Esophagus muscularis mucosa (tissue), 4 donors: ENCODE measurements around the gene SGK1.

Source experiments
- EP300 ChIP-seq: sonication (generic); formaldehyde crosslinking; IDR thresholded peaks from one replicate; pipeline ENCODE4 v1.6.1; 2017; ENCODE audit warnings: antibody characterized with exemption
- POLR2A ChIP-seq: fragments of 450-650 bp; IDR thresholded peaks from one replicate; pipeline ENCODE4 v1.6.1; 2017; ENCODE audit warnings: antibody characterized with exemption, moderate library complexity, mild to moderate bottlenecking, low read depth
- POLR2AphosphoS5 ChIP-seq, 2 donors: sonication (generic); formaldehyde crosslinking; IDR thresholded peaks; one replicate each; pipeline ENCODE4 v1.6.1; 2017; ENCODE audit warnings: antibody characterized with exemption in 2 of 2
- TF ChIP-seq, protein P1 (sequence below), 3 experiments: fragments of 200-600 bp in 2 of 3; fragments of 450-650 bp in 1 of 3; sonication (generic) in 2 of 3; IDR thresholded peaks; one replicate each; pipeline ENCODE4 v1.5.1; 2017 to 2019; ENCODE audit warnings: antibody characterized with exemption in 3 of 3, mild to moderate bottlenecking in 2 of 3, moderate library complexity in 1 of 3

DNA sequence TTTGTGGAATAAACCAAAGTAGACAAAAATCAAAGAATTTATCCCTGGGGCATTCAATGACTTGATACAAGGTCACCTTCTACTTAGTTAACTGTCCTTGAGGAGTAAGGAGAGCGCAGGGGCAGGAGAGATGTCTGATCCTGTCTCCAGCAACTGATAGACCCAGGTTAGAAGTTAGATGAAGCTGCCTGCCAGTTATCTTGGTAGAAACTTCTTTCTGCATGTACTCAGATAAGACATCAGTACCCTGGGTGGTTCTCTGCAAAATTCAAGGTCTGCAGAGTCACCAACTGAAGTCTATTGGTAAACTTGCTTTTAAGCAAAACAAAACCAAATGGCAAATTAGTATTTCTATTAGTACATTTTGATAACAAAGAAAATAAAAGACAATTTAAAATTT is 2.7 kb downstream of the SGK1 start:
- TF ChIP-seq, protein P1, sequence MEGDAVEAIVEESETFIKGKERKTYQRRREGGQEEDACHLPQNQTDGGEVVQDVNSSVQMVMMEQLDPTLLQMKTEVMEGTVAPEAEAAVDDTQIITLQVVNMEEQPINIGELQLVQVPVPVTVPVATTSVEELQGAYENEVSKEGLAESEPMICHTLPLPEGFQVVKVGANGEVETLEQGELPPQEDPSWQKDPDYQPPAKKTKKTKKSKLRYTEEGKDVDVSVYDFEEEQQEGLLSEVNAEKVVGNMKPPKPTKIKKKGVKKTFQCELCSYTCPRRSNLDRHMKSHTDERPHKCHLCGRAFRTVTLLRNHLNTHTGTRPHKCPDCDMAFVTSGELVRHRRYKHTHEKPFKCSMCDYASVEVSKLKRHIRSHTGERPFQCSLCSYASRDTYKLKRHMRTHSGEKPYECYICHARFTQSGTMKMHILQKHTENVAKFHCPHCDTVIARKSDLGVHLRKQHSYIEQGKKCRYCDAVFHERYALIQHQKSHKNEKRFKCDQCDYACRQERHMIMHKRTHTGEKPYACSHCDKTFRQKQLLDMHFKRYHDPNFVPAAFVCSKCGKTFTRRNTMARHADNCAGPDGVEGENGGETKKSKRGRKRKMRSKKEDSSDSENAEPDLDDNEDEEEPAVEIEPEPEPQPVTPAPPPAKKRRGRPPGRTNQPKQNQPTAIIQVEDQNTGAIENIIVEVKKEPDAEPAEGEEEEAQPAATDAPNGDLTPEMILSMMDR (IDR thresholded peaks at IDR 0.05) = no peak
- TF ChIP-seq EP300 (no peak), POLR2A (no peak), POLR2AphosphoS5 (IDR thresholded peaks at IDR 0.05) (no peak)
